ENCODE results near the gene ZNF225.
"Not testable (repeated sequence)": the region's sequence is repeated elsewhere in the genome, so short reads cannot be mapped to it uniquely, and the experiment has no call there.

ZNF225 gene

DNA sequence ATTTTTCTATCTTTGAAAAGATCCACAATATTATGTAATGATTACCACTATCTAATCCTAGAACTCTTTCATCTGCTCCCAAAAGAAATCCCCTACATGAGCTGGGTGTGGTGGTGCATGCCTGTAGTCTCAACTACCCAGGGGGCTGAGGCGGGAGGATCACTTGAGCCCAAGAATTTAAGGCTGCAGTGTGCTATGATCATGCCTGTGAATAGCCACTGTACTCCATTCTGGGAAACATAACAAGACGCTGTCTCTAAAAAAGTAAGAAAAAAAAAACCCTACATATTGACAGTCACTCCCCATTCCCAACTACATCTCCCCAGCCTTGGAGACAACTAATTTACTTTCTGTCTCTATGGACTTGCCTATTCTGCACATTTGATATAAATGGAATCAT is 50.6 kb downstream of the ZNF225 start:
- DNase-seq, result no peak

DNA sequence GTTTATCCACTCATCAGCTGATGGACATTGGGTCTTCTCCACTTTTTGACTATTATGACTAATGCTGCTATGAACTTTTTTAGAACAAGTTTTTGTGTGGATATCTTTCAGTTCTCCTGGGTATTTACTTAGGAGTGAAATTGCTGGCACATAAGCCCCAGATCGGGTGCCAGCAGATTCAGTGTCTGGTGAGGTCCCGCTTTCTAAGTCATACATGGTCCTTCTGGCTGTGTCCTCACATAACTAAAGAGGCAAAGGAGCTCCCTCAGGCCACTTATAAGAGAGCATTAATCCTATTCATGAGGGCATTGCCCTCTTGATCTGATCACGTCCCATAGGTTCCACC is 51.1 kb downstream of the ZNF225 start:
- DNase-seq, result no peak

DNA sequence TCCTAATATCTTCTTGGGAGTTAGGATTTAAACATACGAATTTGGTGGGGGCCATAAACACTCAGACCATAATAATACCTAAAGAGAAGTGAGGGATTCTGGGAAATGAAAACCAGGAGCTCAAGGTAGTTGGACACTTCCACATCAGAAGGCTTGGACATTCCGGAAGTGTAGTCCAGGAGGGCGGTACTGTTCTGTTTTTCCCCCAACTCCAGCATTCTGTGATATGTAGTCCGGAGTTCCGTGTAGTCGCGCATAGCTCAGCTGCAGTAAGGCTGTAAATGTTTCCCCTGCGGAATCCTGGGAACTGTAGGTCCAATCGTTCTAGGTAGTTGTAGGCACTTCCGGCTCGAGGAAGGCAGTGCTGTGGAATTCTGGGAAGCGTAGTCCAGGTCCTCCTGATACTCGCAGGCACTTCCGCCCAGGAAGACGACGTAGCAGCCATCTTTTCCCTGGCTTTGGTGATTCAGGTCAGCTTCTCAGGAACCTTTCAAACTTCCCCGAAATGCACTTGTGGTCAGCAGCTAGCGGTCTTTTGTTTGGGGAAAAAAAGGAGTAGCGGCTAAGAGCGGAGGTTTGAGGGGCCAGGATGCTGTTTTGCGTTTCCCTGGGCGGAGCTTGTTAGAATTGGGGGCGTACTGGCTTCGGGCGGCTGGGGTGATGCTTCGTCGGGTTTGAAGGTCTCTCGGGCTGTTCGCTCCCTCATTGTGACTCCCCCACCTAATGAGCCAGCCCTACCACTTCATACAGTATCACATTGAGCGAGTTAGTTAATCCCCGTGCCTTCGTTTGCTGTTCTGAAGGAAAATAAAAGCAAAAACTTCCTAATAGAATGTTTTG is 51.7 kb downstream of the ZNF225 start, which contains the start of gene ZNF226:
Gene ZNF226 (plus strand): TSS at position 428 of the 840 bp plus-strand sequence. CDS start 4,981 bp downstream, outside the sequence.
- DNase-seq, result peak; percentile 86 to 98 (median 98)

DNA sequence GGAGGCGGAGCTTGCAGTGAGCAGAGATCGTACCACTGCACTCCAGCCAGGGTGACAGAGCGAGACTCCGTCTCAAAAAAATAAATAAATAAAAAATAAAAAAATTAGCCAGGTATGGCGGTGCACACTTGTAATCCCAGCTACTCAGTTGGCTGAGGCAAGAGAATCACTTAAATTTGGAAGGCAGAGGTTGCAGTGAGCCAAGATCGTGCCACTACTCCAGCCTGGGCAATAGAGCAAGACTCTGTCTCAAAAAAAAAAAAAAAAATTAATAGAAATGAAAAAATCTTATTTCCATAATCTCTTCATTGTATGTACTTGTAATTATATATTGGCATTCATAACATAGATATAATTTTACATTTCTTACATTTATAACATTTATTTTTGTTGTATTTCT is 57.5 kb downstream of the ZNF225 start:
- not testable (repeated sequence) for DNase-seq

DNA sequence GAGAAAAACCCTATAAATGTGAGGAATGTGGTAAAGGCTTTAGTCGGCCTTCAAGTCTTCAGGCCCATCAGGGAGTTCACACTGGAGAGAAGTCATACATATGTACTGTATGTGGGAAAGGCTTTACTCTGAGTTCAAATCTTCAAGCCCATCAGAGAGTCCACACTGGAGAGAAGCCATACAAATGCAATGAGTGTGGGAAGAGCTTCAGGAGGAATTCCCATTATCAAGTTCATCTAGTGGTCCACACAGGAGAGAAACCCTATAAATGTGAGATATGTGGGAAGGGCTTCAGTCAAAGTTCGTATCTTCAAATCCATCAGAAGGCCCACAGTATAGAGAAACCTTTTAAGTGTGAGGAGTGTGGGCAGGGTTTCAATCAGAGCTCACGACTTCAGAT is 63.4 kb downstream of the ZNF225 start:
- no peak for DNase-seq

DNA sequence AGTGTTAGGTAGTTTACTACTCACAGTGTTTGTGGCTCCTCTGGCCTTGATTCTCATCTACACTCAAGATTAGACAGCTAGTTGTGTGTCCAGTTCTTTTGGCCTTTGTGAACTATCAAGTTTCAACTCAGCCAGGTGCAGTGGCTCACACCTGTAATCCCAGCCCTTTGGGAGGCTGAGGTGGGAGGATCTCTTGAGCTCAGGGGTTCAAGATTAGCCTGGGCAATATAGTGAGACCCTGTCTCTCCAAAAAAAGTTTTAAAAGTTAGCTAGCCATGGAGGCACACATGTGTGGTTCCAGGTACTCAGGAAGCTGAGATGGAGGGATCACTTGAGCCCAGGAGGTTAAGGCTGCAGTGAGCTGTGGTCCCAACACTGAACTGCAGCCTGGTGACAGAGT is 67.8 kb downstream of the ZNF225 start:
- no peak for DNase-seq

DNA sequence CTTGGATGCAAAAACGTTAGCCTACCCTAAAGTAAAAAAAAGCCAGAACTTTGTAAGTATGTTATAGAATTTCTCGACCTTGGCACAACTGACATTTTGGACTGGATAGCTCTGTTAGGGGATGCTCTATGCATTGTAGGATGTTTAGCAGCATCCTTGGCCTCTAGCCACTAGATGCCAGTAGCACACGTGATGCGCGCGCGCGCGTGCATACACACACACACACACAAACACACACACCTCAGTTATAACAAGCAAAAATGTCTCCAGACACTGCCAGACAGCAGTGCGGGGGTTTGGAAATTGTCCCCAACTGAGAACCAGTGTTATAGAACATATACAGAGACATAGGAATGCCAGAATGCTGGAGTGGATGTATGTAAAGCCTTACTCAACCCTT is 68.9 kb downstream of the ZNF225 start:
- DNase-seq, result no peak
